KOPT-K1 (cell line): Measurements from ENCODE around the gene IFNL1.

ENCODE experiments used
- H3K27ac ChIP-seq: fragments of 200-600 bp; sonication (generic); 2 replicates; pipeline ENCODE4 v1.5.1; 2016; ENCODE audit warnings: antibody characterized with exemption, mild to moderate bottlenecking, low read depth, low read length; ENCODE audit not compliant: poor library complexity, severe bottlenecking
- H3K36me3 ChIP-seq: fragments of 200-600 bp; sonication (generic); 2 replicates; pipeline ENCODE4 v1.5.1; 2017; ENCODE audit warnings: antibody characterized with exemption, mild to moderate bottlenecking, low read length, moderate library complexity; ENCODE audit not compliant: insufficient read depth
- H3K9me3 ChIP-seq: fragments of 200-600 bp; sonication (generic); 2 replicates; pipeline ENCODE4 v1.5.1; 2017; ENCODE audit warnings: antibody characterized with exemption, low read length, mild to moderate bottlenecking; ENCODE audit not compliant: insufficient read depth, poor library complexity, severe bottlenecking

The IFNL1 gene

GRCh38 chr19:39345956-39346355 is 49.7 kb downstream of the IFNL1 start:
- H3K9me3 ChIP-seq = no peaks in the 10 kb centered on the region
- H3K27ac ChIP-seq = no peak overlapping the region
- H3K36me3 ChIP-seq = peaks cover 39% of the 10 kb centered on the region

GRCh38 chr19:39347332-39348164 is 51.3 kb downstream of the IFNL1 start:
- Histone ChIP-seq H3K9me3 (no peaks in the 10 kb centered on the region), H3K36me3 (peaks cover 50% of the 10 kb centered on the region), H3K27ac (no peak overlapping the region)
